NCI-H2196 treated with DMSO at 0.1 percent for 48 hours (cell line): ENCODE results near the gene URAD.
"Not testable (repeated sequence)": the region's sequence is repeated elsewhere in the genome, so short reads cannot be mapped to it uniquely, and the experiment has no call there.

Experiments used
- DNase-seq: peaks from one replicate; lab custom pipeline; 2025; ENCODE audit not compliant: unreplicated experiment; lab: John Stamatoyannopoulos, UW

URAD gene

DNA sequence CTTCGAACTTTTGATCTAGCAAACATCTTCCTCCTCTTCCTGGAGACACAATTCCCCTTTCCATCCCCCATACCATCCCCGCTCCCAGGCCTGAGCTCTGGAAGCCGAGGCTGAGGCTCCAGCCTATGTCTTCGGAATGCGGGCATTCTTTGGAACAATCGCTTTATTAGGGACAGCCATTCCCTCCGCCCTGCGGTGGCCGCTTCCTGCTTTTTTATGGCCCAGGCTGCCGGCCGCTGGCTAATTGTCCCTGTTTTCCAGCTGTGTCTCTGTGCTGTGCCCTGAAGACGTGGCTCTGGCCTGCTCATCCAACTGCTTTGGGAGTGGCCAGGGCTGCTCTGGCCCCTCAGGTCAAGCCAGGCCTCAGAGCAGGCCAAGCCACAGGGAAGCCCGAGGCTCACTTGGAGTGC, 17.3 kb downstream of the URAD start:
- DNase-seq = no peak

GRCh38 chr13:27970382-27971235, 17.9 kb downstream of the URAD start:
- DNase-seq = no peak

DNA sequence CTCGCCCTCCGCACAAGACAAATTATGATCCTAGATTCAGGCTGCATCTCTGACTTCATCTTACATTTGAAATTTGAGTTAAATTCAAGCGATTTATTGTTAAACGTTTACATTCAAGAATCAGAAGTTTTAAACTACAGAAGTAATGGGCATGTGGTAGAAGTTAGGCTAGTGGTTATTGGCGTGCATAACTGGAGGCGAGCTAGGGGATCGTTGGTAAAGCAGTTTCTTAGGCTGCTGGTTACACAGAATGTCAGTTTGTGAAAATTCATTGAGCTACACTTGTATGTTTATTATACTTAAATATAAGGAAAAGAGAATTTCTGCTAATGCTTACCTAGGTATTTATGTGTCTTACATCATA, 18.6 kb downstream of the URAD start:
- DNase-seq = no peak

DNA sequence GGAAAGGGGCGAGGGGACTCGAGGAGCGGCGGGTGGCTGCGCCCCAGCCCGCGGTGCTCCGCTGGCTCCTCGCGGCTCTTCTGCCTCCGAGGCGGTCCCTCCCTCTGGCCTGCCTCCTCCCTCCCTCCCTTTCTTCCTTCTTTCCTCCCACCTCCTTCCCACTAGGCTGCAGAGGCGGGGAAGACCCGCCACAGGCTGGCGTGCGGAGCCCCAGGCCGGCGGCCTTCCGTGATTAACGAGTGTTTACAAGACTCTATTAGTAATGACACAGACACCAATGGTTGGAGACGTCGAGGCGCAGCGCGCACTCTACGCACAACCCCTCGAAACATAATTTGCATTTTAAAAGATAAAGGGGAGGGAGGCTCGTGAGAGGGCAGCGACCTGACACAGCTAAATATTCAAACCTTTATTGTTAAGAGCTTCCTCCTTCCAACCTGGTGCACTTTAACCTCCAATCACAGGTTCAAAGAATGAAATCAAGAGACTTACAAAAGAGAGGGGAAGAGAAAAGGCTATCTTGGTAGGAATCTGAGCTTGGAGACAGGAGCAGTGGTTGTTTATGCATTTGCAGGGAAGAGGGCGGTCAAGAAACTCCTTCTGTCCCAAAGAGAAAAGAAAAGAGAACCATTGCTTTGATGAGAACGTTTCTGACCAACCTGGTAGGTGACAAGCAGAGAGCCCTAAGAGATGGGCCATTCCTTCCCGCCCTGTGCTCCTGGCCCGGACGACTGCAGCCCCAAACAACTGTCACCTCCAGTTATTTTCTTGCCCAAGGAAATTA, 19.2 kb downstream of the URAD start, which contains the start of gene CDX2:
TSS of gene CDX2 (minus strand) at position 234 of the 784 bp plus-strand sequence. CDS start 309 bp downstream, outside the sequence.
- peak; percentile 40 for DNase-seq

GRCh38 chr13:27968316-27969081, 20.0 kb downstream of the URAD start:
- no peak for DNase-seq

- DNase-seq = no peak
Measured at GRCh38 chr13:27967736-27968315, 20.7 kb downstream of the URAD start.

DNA sequence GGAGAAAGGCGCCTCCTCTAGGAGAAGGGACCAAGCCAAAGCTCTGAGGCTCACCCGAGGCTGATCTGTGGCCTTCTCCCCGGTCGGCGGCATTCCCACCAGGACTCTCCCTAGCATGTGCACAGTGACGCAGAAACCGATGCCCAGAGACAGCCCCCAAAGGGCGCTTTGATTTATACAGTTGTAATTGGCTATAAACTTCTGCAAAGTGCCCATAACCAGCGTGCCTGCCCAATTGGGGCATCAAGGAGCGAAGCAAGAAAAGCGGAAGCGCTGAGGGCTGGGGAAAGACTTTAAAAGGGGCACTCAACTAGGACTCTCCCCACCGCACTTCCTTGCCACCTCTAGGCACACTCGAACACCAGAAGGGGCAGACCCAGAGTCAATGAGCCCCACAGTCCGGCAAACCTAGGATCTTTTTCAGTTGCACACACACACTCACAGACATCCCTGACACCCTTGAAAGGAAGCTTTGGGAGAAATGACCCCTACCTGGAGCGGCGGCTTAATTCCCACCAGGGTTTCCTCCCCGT, 21.2 kb downstream of the URAD start:
- no peak for DNase-seq

DNA sequence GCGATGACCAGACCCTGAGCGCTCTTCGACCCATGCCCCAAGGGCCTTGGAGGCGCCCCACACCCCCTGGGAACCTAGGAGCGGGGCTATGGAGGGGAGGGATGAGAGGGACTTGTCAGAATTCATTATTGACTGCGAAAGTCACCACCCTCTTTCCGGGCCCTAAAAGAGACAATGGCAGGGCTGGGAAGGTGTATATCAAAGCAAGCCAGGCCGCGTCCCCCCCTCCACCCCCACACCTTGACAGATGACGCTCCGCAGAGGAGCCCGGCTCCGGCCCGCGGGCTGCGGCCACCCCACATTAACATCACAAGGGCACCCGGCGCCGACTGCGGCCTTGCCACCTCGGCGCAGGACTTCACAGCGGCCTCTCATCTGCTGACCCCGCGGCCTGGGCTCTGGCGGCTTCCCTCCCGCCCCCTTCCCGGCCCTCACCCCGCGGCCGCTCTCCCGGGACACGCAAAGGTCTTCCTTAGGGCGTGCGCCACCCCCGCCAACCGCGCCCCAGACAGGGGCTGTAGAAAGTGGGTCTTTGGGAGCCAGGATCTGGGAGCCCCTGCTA, 21.8 kb downstream of the URAD start:
- no peak for DNase-seq

- DNase-seq = no peak
Measured at GRCh38 chr13:27965740-27966640, 22.5 kb downstream of the URAD start.

- no peak for DNase-seq
Measured at GRCh38 chr13:27965343-27965739, 23.2 kb downstream of the URAD start.

- no peak for DNase-seq
Measured at GRCh38 chr13:27964741-27965323, 23.7 kb downstream of the URAD start.

DNA sequence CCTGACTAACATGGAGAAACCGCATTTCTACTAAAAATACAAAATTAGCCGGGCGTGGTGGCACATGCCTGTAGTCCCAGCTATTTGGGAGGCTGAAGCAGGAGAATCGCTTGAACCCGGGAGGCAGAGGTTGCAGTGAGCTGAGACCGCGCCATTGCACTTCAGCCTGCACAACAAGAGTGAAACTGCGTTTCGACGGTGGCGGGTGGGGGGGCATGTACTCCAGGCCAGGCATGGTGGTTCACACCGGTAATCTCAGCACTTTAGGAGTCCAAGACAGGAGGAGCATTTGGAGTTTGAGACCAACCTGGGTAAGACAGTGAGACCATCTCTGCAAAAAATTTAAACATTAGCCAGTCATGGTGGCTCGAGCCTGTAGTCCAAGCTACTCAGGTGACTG, 24.3 kb downstream of the URAD start:
- DNase-seq = not testable (repeated sequence)

DNA sequence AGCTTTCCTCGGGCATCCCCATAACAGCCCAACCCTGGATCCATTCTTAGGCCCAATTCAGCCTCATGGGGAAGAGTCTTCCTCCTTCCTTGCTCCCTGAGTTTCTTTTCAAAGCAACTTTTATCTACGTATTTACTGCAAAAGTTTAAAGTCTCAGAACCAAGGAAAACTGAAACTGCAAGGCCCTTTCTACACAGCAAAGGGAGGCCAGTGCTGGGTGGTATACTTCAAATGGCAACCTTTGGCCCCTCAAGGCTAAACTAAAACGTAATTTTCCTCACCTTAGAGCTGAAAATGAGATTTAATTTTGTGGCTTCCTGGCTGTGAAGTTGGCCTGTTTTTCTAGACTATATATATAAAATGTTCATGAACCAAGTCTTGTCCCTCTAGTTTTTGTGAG, 25.0 kb downstream of the URAD start:
- no peak for DNase-seq

DNA sequence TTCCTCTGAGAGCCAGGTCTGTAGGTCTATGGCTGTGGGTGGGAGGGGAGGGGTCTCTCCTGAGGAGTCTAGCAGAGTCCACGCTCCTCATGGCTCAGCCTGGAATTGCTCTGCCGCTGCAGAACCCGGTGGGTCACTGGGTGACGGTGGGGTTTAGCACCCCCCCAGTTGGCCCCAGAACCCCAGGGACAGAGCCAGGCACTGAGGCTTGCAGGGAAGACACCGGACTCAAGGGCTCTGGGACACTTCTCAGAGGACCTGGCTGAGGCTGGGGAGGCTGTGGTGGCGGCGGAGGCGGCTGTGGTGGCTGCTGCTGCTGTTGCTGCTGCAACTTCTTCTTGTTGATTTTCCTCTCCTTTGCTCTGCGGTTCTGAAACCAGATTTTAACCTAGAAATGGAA, 25.5 kb downstream of the URAD start:
- DNase-seq = no peak

DNA sequence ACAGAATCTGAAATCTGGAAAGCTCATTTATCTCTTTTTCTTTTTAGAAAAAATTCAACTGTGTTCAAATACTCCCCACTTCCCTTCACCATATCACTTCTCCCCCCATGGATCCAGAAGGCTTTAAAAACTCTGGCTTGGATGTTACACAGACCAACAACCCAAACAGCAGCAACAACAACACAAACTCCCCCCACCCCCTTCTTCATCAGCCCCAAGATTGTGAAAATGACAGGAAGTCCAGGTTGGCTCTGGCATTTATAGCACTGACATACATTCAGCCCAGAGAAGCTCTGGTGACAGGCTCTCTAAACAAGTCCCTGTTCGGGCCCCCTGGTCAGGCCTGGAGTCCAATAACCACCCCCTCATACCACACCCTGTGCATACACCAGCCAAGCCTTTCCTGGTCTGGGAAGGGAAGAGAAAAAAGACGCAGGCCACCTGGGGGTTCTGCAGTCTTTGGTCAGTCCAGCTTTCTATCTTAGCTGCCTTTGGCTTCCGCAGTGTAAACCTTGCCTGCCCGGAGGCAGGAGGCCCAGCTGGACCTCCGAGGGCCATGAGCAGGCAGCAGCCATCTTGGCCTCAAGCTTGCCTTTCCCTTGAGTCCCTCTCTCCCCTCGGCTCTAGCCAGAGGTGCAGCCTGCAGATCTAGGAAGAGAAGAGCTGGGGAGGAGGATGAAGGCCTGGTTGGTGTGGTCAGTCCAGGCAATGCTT, 26.2 kb downstream of the URAD start:
- DNase-seq = no peak

DNA sequence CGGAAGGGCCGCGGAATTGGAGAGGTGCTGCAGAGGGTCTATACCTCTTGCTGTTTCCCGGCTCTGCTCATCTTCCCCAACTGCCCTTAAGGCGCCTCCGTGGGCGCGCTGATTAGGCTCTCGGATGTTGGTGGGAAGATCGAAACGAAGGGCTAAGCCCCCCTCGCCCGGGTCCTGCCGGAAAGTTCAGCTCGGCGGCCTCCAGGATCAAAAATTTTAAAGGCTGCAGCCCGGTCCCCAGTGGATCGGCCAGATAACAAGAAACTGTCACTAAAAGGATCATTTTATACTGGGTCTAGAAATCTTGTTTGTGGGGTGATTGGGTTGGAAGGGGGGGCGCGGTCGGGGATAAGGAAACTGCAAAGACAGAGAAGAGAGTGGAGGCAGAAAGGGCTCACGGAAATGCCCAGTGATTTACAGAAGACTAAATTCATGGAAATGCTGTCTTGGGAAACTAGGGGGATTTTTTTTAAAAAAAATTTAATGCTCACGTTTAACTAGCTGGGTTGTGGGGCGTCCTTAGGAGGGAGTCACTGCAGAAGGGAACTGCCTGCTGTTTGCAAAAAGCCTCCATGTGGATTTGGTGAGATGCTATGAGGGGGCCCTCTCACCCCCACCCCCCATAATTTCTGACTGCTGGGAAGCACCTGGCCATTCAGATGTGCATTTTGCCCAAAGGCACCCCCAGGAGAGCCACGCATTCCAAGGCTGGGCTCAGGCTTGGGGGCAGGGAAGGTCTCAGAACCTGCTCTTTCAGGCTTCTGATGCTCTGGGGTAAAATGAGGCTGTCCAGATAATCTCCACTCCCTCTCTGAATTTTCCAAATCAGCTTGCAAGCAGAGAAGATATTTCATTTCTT, 27.0 kb downstream of the URAD start:
- no peak for DNase-seq

- DNase-seq = peak; percentile 12
Measured at GRCh38 chr13:27960362-27961226, 27.9 kb downstream of the URAD start.
